Fibroblast of skin of back (primary cell): ENCODE results near the gene NPC2.
A peak's percentile ranks its signal among the peaks of the same experiment; 100 is the strongest.

Source experiments
- DNase-seq: peaks from one replicate; pipeline ENCODE4 v3.0.0-alpha.2; 2013

NPC2 gene

GRCh38 chr14:74519316-74520074 is 26.4 kb upstream of the NPC2 start:
- no peak for DNase-seq

DNA sequence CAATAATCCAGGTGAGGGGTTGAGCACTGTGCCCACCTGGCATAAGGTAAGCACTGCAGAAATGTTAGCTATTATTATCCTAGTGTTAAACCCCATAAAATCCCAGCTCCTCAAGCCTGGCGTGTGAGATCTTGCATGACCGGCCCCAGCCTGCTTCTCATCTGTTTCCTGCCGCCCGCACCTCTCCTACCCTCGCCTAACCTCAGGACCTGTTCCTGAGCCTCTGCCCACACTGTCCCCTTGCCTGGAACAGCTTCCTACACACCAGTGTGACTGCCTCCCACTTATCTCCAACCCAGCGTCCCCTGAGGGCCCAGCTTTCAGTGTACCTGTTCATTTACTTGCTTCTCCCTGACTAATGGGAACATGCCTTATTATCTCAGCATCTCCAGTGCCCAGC is 25.1 kb upstream of the NPC2 start:
- DNase-seq = no peak

GRCh38 chr14:74517731-74518130 is 24.6 kb upstream of the NPC2 start:
- DNase-seq = no peak

DNA sequence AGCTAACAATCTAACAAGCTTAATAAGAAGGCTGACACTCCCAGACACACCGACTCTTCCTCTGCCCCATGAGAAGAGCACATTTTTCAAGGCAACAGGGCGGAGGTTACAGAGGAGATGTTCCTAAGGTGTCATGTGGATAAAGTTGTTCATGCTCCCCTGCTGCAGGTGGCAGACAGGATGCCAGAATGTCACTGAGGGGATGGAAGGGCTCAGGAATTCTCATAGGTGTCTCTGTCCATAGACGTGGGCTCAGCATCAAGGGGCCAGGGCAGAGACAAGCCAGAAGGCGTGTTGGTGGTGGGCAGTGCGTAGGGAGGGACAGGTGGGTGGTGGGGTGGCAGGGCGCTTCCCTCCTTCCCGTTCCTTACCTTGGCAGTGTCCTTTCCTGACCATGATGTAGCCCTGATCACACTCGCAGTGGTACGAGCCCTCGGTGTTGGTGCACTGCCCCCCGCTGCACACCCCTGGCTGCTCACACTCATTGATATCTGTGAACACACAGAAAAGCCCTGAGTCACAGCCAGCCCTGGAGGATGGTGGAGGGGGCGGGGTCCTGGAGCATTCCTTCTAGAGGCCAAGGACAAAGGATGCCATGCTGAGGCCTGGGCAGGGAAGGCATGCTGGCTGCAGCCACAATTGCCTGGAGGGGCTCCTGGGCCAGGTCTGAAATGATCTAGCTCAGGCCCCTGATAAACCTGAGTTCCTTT is 23.5 kb upstream of the NPC2 start:
- DNase-seq = peak; percentile 60

- DNase-seq = no peak
These were observed 22.8 kb upstream of the NPC2 start for GRCh38 chr14:74515891-74516412.

DNA sequence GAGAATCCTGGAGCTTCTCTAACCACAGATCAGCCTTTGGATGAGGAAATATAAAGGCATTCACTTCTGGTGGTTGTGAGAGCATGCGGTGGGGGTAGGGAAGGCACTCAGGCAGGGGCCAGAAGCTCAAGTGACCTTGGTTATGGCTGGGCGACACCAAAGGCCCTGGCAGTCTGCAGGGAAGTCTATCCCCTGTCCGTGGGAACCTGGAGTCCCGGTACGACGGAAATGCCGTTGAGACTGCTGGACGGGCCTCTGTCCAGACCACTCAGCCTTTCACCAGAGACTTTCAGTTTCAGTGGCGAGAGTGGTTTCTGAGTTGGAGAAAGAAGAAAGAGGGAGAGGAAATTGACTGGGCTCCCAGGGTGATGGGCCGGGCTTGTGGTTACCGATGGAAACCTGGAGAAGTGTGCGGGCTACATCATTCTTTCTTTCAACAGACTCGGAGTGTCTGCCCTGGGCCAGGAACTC is 21.4 kb upstream of the NPC2 start:
- peak; percentile 66 for DNase-seq

- no peak for DNase-seq
These were observed 19.1 kb upstream of the NPC2 start for GRCh38 chr14:74511966-74512830.

- DNase-seq = peak; percentile 81
These were observed 17.9 kb upstream of the NPC2 start for GRCh38 chr14:74510959-74511409.

DNA sequence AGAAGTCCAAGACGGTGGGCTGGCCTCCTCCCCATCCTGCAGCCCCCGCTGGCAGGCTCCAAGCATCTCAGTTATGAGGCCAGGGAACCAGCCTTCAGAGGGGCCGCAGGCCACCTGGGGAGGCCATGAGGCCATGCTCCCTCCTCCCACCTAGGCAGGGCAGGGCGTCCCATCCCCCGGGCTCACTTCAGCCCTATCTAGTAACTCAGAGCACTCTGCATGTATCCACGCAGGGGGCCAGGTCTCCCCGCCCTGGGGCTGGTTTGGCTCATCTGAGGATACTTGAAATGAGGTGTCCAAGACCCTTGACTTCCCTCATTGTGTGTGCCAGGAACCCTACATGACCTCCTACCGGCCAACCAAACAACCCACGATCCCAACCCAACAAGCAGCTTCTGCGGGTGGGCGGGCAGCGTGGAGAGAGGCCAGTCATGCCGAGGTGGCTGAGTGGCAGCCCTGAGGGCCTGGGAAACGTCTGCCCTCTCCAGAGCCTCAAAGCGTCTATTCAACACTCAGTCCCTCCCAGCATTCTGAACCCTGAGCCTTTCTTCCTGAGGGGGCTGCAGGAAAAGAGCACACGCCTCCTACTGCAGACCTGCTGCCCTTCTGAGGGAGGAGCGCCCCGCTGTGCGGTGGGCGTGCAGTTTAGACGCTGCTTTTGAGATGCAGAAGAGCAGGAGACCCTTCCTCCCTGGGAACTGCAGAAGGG is 17.3 kb upstream of the NPC2 start:
- peak; percentile 41 for DNase-seq

DNA sequence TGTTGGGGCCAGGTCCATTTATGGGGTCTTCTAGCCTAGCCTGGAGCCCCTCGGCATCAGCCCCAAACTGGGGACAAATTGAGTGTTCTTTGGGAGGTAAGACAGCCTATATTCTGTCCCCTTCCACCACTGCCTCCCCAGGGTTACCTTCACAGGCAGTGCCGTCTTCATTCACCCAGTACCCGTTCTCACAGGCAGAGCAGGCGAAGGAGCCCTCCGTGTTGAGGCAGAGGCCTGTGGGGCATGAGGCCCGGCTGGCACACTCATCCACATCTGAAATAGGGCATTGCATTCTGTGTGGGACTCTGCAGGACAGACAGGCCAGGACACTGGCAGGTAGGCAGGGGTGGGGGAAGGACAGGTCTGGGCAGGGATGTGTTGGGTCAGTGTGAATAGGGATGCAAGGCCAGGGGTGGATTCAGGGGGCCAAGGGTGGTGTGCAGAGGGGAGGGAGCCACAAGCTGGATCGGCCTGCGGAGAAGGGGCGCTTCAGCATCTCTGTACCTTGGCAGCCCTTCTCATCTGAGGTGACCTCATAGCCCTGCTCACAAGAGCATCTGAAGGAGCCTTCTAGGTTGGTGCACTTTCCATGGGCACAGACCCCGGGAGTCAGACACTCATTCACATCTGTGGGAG is 16.6 kb upstream of the NPC2 start:
- no peak for DNase-seq

DNA sequence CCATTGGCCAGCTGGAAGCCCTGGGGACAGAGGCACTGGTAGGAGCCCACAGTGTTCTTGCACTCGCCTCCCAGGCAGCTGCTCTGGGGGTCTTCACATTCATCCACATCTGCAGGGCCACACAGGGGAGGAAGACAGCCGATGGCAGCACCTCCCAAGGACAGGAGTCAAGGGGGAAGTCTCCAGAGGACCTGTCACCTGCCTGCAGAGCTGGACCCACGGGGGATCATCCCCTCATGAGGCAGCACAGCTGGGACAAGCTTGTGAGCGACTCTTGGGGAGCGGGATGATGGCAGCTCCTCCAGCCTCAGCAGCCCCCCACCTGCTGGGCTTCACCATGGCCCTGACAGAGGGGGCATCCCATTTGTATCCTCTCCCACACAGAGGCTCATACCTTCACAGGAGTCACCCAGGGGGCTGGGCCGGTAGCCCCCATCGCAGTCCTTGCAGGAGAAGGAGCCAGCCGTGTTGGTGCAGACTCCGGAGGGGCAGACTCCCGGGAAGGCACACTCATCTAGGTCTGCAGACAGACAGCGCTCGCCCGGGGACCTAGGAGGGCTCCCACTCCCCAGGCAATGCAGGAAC is 15.8 kb upstream of the NPC2 start:
- DNase-seq = no peak

GRCh38 chr14:74508292-74508731 is 15.2 kb upstream of the NPC2 start:
- DNase-seq = no peak

DNA sequence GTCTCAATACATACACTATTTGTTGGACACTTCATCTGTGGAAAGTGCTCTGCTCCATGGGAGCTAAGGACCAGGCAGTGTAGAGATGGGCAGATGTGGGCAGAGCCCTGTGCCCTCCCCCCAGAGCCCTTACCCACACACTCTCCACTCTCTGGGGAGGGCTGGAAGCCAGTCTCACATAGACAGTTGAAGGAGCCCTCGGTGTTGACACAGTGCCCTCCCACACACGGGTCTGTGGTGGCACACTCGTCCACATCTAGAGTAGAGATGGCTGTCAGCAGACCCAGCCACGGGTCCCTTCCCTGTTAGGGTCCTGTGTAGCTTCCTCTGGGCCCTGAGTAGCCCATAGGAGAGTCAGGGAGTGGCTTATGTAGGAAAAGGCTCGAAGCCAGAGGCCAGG is 14.7 kb upstream of the NPC2 start:
- no peak for DNase-seq

DNA sequence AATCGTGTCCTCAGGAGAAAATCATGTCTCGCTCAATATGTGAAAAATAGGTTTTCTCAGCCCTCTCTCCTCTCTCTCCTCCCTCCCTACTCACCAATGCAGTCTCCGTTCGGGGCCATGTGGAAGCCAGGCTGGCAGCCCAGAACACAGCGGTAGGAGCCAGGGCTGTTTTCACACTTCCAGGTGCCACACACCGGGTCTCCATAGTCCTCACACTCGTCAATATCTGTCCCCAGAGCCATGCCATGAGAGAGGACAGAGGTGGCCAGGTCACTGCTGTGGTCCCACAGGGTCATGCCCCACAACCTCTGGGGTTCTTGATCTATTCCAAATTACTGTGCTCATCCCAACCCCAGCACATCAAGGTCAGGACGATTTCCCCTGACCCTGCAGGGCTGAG is 14.0 kb upstream of the NPC2 start:
- no peak for DNase-seq

GRCh38 chr14:74506411-74506851 is 13.3 kb upstream of the NPC2 start:
- DNase-seq = no peak

DNA sequence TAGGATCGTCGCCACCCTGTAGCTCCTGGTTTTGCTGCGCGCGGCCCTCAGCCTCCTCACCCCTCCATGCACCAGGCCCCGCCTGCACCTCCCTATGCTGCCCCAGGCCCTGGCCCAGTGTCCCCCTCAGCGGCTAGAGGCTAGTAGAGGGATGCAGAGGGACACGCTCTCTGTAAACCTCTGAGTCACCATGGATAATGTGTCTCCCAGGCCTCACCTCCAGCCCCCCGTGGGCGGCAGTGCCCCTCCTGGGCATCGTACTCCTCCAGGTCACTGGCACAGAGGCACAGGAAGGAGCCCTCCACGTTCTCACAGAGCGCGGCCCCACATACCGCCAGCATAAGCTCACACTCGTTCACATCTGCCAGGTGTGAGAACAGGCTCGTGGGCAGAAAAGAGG is 12.7 kb upstream of the NPC2 start:
- DNase-seq = no peak

DNA sequence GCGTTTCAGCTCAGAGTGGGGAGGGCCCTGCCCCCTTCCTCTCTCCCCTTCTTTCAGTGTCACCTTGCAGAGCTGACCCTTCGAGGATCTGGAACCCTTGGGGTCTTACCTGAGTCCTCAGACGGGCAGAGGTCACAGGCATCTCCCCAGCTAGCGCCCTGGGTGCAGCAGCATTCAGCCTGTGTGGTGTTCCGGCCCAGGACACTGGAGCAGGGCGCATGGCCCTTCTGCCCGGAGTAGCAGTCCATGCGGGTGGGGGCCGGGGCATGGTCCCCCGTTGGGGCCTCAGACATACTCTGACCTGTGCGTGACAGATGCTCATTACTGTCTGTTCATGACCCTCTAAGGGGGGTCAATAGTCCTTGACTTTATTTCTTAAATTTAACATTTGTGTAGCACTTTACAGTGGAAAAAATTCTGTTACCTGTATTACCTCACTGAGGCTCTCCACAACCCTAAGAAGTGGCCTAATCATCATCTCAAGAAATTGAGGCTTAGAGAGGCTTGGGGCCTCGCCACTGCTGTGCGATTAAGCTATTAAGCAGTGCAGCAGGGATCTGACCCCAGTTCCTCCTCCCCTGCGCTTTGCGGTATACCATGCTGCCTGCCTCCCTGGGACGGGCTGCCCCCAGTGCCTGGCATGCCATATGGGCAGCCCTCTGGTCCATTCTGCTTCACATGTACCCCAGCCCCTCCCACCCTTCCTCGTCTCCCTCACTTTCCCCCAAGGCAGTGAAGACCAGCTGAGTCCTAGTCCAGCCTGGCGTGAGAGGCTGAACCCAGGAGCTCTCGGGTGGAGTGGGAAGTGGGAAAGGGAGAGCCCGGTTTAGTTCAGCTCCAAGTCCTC is 12.0 kb upstream of the NPC2 start:
- DNase-seq = no peak

DNA sequence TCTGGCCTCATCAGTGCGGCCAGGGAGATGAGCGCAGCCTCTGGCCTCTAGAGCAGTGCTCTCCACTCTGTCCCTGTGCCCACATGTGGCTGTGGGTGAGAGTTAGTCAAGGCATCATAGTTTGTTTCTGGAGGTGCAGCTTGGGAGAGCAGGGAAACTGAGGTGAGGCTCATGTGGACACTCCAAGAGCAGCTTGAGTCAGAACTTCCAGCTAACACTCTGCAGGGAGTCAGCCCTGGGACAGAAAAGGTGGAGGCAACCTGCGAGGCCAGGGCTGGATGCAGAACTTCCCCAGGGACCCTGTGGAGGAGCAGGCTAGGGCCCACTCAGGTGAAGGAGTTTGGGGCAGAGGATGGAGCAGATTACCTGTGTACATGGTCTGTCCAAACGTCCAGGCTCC is 11.3 kb upstream of the NPC2 start:
- no peak for DNase-seq

- no peak for DNase-seq
These were observed 10.8 kb upstream of the NPC2 start for GRCh38 chr14:74503938-74504335.

DNA sequence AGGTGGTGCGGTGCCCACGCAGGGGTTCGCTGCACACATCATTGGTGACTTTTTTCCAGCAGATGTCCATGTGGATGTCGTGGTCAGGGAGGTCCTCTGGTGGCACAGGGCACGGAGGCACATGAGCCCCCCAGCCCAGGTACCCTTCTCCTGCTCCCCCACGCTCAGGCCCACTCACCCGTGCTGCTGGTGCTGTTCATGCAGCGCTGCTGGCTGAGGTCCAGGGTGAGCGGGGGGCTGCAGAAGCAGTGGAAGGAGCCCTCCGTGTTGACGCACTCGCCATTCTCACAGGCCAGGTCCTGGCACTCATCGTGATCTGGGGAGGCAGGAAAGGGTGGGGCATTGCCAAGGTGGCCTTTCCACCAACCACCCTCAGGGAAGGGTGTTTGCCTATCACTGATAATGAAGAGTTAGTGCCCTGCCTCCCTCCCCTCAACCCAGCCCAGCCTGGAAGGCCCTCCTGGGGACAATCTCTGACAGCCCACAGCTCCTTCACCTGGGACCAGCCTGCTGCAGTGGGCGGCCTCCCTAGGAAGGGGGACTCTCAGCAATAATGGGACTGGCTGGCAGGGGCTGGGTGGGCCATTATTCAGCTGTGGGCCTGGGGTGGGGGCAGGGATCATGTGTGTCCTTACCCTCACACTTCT is 10.3 kb upstream of the NPC2 start:
- DNase-seq = no peak
